Stimulated activated CD8-positive, alpha-beta memory T cell treated with anti-CD3 and anti-CD28 coated beads, Interleukin-15, amount 100 ng/mL, for 48 hours (primary cell): ENCODE results near the gene POLR1G.

ENCODE experiments used
- DNase-seq, 2 donors: peaks; one replicate each; pipeline ENCODE4 v3.0.0-alpha.2; 2020; ENCODE audit warnings: low read depth in 2 of 2

POLR1G gene

GRCh38 chr19:45446295-45446694 is 39.9 kb downstream of the POLR1G start:
- no peak for DNase-seq

- no peak for DNase-seq
These were observed 40.5 kb downstream of the POLR1G start for GRCh38 chr19:45446944-45447343.

- no peak for DNase-seq
These were observed 41.9 kb downstream of the POLR1G start for GRCh38 chr19:45448425-45448756.

GRCh38 chr19:45448887-45449299 is 42.4 kb downstream of the POLR1G start:
- DNase-seq = no peak

- DNase-seq = no peak
These were observed 43.5 kb downstream of the POLR1G start for GRCh38 chr19:45450012-45450333.

- DNase-seq = no peak
These were observed 44.8 kb downstream of the POLR1G start for GRCh38 chr19:45451131-45451849.

- no peak for DNase-seq
These were observed 45.5 kb downstream of the POLR1G start for GRCh38 chr19:45451850-45452387.

GRCh38 chr19:45455707-45456499 is 49.5 kb downstream of the POLR1G start:
- peak; percentile 73 to 78 for DNase-seq

GRCh38 chr19:45456500-45456815 is 50.0 kb downstream of the POLR1G start:
- DNase-seq = no peak

- no peak for DNase-seq
These were observed 51.3 kb downstream of the POLR1G start for GRCh38 chr19:45457776-45458175.
